Measurements from ENCODE around the gene CCDC57.

The CCDC57 gene

GRCh38 chr17:82076785-82077591 lies 135.7 kb downstream of the CCDC57 start:
- FAIRE-seq = no peak

- peak; percentile 8 for FAIRE-seq
Observed at GRCh38 chr17:82076018-82076784, 136.4 kb downstream of the CCDC57 start.

- no peak for FAIRE-seq
Observed at GRCh38 chr17:82073446-82073845, 139.2 kb downstream of the CCDC57 start.

GRCh38 chr17:82072827-82073226 lies 139.8 kb downstream of the CCDC57 start:
- FAIRE-seq = no peak

GRCh38 chr17:82070611-82071010 lies 142.0 kb downstream of the CCDC57 start:
- FAIRE-seq = no peak

GRCh38 chr17:82065638-82066303 lies 146.9 kb downstream of the CCDC57 start, which contains the start of gene DUS1L:
DUS1L (minus strand) TSS chr17:82065804; CDS start chr17:82065059, 745 bp downstream.
- FAIRE-seq = no peak

- no peak for FAIRE-seq
Observed at GRCh38 chr17:82065193-82065637, 147.4 kb downstream of the CCDC57 start.

GRCh38 chr17:82064433-82065192 lies 148.0 kb downstream of the CCDC57 start:
- no peak for FAIRE-seq

- no peak for FAIRE-seq
Observed at GRCh38 chr17:82063424-82064415, 148.9 kb downstream of the CCDC57 start.

GRCh38 chr17:82062984-82063368 lies 149.7 kb downstream of the CCDC57 start:
- no peak for FAIRE-seq

GRCh38 chr17:82062076-82062983 lies 150.3 kb downstream of the CCDC57 start:
- no peak for FAIRE-seq

GRCh38 chr17:82061047-82061925 lies 151.4 kb downstream of the CCDC57 start:
- no peak for FAIRE-seq

- no peak for FAIRE-seq
Observed at GRCh38 chr17:82060614-82061013, 152.0 kb downstream of the CCDC57 start.

- FAIRE-seq = no peak
Observed at GRCh38 chr17:82060001-82060380, 152.7 kb downstream of the CCDC57 start.

- FAIRE-seq = no peak
Observed at GRCh38 chr17:82059272-82060000, 153.2 kb downstream of the CCDC57 start.

GRCh38 chr17:82058855-82059249 lies 153.8 kb downstream of the CCDC57 start:
- FAIRE-seq = no peak

- FAIRE-seq = no peak
Observed at GRCh38 chr17:82058230-82058854, 154.3 kb downstream of the CCDC57 start.

All from G401.6 (cell line).